CD4-positive, alpha-beta T cell treated with Interleukin-17A for 4 hours (primary cell): Measurements from ENCODE around the gene CCL5.
A peak's percentile ranks its signal among the peaks of the same experiment; 100 is the strongest.

Source experiments
- DNase-seq: peaks from one replicate; pipeline ENCODE4 v3.0.0-alpha.2; 2020; ENCODE audit warnings: mixed read lengths

Gene CCL5

DNA sequence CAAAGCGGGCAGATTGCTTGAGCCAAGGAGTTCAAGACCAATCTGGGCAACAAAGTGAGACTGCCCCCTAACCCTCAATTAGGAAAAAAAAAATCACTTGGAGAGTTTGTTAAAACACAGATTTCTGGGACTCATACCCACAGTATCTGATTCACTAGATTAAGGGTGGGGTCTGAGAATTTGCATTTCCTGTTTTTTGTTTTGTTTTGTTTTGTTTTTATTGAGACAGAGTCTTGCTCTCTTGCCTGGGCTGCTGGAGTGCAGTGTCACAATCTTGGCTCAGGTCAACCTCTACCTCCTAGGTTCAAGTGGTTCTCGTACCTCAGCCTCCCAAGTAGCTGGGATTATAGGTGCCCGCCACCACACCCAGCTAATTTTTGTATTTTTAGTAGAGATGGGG, 12.6 kb downstream of the CCL5 start:
- no peak for DNase-seq

DNA sequence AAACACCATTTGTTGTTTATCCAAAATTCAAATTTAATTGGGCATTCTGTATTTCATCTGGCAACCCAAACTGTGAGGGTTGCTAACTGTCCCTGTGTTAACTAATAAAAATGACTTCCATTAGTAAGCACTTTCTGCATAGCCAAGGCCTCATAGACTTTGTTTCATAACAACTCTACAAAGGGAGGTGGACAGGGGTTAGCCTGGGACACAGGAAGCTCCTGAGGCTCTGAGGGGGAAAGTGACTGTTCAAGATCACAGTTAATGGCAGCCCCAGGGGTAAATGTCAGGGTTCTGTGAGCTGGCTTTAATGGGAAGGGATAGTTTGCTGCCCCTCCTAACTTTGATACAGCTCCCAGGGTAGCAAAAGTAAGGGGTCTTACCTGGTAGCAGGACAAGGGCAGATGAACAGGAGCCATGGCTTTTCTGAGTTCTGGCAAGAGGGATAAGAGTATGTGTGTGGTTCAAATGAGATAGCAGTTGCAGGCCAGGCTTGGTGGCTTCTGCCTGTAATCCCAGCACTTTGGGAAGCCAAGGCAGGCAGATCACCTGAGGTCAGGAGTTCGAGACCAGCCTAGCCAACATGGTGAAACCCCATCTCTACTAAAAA, 13.7 kb downstream of the CCL5 start:
- no peak for DNase-seq

DNA sequence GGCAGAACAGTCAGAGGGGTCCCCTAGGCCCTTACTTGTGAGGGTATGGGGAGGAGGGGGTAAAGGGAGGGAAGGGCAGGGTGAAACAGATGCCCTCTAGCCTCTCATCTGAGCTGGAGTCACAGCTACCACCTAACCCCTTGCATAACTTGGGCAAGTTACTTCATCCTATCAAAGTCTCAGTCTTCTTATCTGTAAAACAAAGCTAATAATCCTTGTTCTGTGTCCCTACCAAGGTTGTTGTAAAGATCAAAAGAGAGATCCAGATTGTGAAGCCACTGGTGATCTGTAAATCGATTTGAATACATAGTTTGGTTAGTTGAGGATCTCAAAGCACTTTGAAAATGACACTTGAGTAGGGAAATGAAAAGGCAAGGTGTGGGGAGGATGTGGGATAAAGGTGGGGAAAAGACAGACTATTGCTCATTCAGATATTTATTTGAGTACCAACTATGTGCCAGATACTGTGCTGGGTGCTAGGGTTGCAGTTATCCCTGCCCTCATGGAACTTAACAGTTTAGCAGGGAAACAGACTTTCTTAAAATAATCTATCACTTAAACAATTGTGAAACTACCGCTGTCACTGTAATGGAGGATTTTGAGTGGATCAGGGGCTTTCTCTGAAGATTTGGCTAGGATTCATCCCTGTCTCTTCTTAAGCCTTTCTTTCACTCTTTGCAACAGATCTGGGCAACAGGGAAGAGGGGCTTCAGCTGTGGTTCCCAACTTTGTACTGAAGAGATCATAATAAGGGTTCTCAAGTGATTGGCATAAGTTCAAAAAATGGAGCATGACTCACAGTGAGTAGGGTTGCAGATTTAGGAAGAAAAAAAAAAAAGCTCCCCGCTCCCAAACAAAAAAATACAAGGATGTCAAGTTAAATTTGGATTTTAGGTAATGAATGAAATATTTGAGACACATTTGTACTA, 14.5 kb downstream of the CCL5 start:
- DNase-seq, result no peak

DNA sequence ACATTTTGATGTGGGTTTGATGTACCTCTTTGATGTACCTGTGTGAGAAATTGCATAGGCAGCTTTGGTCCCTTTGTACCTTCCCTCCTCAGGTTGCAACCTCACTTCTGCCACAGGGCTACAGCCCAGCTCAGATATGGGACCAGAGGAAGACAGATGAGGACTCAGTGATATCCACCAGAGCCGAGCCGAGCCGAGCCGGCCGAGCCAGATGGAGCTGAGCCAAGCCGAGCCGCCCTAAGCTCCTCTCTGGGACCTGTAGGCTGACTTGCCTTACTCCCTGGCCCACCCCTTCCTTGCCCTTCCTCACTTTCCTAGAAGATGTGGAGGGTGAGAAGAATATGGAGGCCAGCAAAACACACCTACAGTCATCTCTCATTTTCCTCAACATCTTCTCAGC, 15.3 kb downstream of the CCL5 start:
- DNase-seq, result no peak

DNA sequence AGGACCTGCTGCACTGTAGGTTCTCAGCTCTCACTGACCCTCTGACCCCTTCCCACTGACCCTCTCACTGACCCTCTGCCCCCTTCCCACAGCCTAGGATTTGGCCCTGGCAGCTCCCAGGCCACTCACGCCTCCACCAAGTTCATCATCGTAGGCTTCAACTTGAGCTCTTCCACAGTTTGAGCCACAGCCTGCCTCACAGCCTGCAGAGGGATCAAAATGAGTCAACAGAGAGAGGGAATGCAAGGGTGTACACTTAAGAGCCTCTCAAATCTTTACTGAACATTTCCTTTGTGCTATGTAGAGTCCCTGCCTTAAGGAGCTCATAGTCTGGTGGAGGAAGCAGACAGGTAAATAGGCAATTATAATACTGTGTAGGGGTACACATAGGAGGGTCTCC, 23.6 kb downstream of the CCL5 start:
- no peak for DNase-seq

DNA sequence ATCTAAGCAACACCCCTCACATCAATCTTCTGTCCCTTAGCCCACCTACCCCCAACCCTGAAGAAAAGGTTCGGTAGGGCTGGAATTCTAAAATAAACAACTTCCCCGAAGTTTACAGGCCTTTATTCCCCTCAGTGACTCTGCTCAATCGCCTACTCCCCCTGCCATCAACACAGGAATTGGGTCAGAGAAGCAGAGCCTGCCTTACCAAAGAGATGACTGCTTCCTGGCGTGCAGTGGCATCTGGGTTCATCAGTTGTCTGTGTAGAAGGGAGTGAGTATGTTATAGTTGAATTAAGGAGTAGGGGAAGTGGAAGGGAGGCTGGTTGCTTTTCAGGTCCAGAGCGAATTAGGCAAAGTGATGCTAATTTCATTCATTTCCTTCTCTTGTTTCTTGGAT, 24.2 kb downstream of the CCL5 start:
- DNase-seq, result no peak

DNA sequence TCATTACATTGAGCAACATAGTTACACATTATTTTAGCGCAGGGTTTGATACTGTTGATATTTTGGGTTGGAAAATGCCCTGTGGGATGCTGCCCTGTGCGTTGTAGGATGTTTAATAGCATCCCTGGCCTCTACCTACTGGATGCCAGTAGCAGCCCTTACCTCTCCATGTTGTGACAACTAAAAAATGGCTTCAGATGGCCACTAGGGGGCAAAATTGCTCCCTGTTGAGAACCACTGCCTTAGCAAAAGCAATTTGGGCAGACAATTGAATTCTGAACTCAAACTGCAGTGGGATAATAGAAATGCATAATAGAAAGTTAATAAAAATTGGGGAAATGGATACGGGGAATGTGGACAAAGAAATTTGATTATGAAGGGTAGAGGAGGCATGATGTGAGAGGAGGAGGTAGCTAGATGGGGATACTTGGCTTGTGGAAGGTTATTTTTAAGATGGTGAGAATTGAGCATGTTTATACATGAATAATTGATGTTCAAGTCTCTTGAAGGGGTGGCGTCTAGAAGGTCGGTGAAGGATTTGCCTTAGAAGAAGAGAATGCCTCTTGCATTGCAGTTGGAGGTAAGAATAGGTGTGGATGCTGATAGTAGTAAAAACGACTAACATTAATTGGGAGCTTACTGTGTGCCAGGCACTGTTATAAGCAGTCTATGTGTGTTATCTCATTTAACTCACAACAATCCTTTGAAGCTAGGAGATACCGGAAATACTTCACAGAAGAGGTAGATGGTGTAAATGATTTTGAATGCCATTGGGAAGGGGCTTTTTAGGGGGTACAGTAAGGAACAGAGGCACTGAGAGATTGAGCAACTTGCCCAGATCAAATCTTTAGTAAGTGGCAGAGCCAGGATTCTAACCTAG, 30.5 kb downstream of the CCL5 start:
- DNase-seq, result peak; percentile 66

DNA sequence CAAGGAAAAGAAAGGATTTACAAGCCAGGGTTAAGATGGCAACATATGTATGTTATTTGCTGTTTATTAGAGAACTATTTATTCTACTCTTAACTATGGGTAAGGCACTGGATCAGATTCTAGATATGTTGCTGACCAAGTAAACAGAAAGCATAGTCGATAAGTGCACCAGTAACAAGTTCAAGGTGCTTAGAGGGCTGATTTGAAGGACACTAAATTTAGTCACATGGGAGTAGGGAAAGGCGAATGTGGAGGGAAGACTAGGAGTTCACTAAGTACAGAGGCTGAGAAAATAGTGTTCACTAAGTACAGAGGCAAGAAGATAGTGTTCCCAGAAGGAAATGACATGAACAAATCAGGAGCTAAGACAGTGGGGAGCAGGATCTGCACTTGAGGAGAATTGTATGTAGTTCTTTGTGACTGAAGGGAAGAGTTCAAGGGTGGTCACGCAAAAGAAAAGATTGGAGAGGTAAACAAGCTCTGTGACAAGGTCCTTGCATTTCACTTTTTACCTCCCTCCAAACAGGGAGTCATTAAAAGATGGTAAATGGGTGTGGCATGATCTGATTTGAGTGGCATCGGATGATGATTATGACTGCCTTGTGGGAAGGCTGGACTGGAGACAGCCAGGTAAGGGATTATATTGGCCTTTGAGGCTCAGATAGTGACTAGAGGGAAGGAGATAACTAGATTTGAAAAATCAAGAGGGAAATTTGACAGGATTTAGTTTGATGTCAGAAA, 32.4 kb downstream of the CCL5 start:
- DNase-seq, result no peak

DNA sequence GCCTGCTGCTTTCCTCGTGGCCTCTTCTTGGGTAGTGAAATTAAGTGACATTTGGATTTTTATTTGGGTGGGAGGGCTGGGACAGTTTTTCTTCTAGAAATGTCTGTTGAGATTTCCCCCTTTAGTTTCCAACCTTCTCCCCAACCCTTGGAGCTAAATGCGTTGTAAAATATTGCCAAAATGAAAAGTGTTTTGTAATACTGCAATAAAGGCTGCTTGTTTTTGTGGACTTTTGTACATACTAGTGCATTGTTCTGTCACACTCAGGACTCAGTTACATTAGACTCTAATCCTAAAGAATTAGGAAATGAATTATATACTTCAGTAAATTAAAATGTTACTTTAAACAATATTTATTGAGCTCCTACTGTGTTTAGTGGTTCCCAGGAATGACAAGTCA, 33.2 kb downstream of the CCL5 start:
- DNase-seq, result no peak

DNA sequence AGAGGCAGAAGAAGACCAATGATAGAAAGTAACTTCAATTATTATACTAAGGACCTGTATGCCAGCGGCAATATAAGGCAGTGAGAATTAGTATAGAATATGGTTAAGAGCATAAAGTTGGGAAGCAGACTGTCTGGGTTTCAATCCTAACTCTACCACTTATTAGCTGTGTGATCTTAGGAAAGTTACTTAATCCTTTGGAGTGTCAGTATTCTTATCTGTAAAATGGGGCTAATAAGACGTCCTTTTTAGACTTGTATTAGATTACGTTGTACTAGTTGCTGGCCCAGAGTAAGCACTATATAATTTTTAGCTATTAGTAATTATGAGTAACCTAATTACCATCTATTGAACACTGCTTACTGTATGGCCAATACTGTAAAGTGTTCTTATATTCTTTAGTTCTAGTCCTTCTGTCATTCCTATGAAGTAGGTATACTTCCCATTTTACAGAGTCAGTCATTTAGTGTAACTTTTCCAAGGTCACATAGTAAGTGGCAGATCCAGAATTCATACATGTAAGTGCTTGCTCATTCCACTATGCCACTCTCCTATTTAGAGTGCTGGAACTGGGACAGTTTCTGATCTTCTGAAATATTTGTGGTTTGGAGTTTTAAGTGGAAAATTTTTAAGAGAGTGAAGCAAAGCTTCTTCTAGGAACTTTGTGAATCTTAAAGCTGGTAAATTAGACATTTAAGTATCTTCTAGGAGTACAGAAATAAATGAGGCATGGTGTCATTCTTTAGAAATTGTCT, 33.9 kb downstream of the CCL5 start:
- DNase-seq, result no peak

DNA sequence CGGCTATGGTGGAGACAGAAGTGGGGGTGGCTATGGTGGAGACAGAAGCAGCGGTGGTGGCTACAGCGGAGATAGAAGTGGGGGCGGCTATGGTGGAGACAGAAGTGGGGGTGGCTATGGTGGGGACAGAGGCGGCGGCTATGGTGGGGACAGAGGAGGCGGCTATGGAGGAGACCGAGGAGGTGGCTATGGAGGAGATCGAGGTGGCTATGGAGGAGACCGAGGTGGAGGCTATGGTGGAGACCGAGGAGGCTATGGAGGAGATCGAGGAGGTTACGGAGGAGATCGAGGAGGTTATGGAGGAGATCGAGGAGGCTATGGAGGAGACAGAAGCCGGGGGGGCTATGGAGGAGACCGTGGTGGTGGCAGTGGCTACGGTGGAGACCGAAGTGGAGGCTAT, 35.6 kb downstream of the CCL5 start:
- DNase-seq, result no peak

DNA sequence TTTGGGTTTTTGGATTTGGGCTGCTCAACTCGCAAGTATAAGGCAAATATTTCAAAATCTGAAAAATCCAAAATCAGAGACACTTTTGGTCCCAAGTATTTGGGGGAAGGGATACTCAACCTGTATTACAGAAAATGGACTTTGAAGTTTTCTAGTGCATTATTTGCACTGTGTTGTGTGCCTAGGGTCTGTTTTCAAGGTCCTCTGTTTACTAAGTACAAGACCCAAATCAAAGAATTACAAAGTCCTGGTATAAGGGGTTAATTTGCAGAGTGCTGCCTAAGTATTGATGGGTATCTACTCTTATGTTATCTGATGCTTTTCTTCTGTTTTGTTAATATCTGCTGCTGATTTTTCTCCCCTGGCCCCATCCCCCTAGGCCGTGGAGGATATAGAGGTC, 36.5 kb downstream of the CCL5 start:
- no peak for DNase-seq

DNA sequence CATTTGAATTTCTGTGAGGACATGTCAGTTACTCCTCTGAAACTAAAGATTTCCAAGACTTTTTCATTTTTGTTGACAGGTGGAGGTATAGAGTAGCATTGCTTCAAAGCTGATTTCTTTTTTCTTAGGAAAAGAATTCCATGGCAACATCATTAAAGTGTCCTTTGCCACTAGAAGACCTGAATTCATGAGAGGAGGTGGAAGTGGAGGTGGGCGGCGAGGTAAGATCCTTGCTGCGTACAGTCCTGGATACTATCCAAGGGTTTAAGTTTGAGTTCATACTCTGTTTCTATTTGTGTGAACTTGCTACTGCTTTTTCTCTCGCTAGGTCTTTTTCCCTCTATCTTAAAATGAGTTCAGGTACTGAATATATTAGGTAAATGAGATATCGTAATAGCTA, 37.9 kb downstream of the CCL5 start:
- DNase-seq, result no peak

DNA sequence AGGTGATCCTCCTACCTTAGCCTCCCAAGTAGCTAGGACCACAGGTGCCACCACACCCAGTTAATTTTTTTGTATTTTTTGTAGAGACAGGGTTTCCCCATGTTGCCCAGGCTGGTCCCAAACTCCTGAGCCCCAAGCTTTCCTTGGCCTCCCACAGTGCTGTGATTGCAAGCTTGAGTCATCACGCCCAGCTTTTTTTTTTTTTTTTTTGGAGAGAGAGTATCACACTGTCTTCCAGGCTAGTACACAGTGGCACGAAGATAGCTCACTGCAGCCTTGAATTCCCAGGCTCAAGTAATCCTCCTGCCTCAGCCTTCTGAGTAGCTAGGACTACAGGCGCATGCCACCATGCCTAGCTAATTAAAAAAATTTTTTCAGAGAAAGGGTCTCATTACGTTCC, 38.7 kb downstream of the CCL5 start:
- no peak for DNase-seq

DNA sequence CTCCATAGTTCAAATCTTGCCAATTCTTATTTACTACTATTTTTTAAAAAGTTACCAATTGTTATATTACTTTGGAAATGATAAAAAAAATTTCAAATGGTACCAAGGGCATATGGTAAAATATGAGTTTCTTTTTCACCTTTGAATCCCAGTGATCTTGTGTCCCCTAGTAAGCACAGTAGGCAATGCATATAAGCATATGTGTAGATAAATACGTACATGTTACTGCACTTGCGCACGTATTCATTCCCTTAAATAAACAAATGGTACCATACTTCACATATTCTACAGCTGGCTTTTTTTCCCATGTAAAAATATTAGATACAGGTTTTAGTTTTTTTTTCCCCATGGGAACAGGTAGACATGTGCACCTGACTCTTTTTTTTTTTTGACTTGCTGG, 39.1 kb downstream of the CCL5 start:
- DNase-seq, result no peak

DNA sequence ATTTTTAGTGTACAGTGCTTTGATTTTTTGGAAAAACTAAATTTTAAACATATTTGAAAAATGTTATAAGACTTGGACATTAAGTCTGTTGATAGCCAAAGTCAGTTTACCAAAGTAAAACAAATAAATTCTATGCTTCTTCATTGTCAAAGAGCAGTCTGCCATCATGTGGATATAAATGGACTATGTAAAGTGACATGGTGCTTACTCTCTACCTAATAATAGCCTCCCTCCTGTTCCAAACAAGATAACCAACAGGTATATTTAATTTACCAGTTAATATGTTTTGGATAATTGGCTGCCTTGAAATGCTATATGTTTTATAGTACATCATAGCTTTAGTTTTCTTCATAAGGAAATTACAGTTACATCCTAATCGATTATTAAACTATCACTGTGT, 55.0 kb downstream of the CCL5 start:
- DNase-seq, result no peak
